ENCODE measurements around the gene PSMA5. TPM values are rescaled to one million over a fixed set of nuclear protein-coding genes. Genes with fewer than 3 reads are reported as not detected.
A peak's percentile ranks its signal among the peaks of the same experiment; 100 is the strongest.

PSMA5 gene
- total RNA-seq, 1 donor from 2014 or later, result 2.6 TPM

GRCh38 chr1:109400035-109400655 is 26.1 kb downstream of the PSMA5 start:
- H3K27me3 ChIP-seq, result no peaks in the 10 kb centered on the region
- intact Hi-C loops (cut with DNase I), result no loop called here
- H3K4me3 ChIP-seq, result no peak overlapping the region
- H3K4me1 ChIP-seq, result peaks cover 0 to 3% of the 10 kb centered on the region in 2 donors
- peaks cover 5 to 20% of the 10 kb centered on the region in 2 donors for H3K36me3 ChIP-seq
- H3K27ac ChIP-seq, result no peak overlapping the region
- no peak for DNase-seq (ENCODE audit: low spot score in 2 of 2)
- no peak for TF ChIP-seq CTCF (IDR thresholded peaks at IDR 0.05)
- no peaks in the 10 kb centered on the region for H3K9me3 ChIP-seq

DNA sequence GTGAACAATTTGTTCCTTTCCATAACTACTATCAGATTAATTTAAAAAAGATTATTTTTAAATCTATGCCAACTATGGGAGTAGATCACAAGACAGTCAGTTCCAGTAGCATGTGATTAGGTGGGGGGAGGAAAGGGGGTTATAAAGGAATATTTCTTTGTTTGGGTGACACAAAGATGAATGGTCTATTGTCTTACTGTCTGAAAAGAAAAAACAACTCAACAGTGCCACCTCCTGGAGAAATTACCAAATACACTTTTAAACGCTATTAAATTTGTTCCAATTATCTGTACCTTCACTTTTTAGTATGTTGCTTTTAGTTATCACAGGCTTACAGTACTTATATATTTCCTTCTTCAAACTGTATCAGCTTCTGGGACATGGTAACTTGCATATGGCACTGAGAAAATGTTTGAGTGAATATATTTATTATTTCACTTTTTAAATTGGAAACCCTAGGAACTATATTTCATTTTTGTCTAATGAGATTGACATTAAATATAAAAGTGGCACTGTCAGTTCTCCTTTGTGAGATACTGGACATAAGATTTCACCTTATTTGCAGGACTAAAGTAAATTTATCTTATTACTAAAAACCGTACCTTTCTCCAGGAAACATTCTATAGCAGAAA is 26.8 kb downstream of the PSMA5 start:
- Histone ChIP-seq H3K4me1 (peaks cover 0 to 3% of the 10 kb centered on the region in 2 donors), H3K36me3 (peaks cover 5 to 14% of the 10 kb centered on the region in 2 donors), H3K27me3 (no peaks in the 10 kb centered on the region), H3K4me3 (no peak overlapping the region), H3K27ac (no peak overlapping the region), H3K9me3 (no peaks in the 10 kb centered on the region)
- DNase-seq (ENCODE audit: low spot score in 2 of 2), result no peak
- peak; percentile 66 to 70 (median 68) for TF ChIP-seq CTCF (IDR thresholded peaks at IDR 0.05)
- intact Hi-C loops (cut with DNase I), result loop anchor here (1.0 to 5.0 kb wide), 3 partner anchors 122 to 322 kb away; partner anchors contain the start of gene TAF13

DNA sequence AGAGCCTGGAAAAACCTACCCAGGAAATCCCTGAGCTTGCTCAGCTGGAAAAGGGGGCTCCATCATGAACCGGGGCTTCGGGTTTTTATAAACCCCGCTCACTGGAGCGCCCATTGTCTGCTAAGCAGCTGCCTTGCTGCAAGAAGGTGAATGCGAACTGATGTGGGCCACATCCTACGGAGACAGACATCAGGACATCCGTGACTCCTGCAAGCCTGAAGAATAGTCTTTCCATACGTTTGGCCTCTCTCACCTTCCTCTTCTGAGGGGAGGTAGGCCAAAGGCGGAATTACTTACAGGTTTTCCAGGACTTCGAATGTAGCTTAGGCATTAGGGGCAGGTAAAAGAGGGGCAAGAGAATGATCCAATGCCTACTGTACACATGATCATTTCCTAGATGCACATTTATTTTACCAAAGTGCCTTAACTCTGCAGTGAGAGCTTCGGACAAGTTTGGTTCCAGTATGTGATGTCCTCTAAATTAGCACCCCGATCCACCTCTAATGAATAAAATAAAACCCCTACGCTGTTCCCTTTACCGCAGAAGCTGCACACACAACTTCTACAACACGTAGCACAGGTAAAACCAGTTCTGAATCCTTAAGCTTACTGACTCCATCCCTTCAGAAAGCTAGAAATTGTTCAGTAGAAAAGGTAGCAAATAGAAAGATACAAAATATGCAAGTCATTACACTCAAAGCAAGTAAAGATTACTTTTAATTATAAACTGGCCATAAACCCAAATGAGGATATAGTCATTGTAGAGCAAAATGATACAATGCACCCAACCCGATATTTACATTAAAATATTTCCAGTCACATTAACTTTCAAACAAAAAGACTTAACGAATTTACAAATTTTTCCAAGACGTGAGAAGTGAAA is 27.7 kb downstream of the PSMA5 start:
- intact Hi-C loops (cut with DNase I), result loop anchor here (1.0 to 5.0 kb wide), 4 partner anchors 115 to 321 kb away; partner anchors contain the start of genes PSRC1 and TAF13

DNA sequence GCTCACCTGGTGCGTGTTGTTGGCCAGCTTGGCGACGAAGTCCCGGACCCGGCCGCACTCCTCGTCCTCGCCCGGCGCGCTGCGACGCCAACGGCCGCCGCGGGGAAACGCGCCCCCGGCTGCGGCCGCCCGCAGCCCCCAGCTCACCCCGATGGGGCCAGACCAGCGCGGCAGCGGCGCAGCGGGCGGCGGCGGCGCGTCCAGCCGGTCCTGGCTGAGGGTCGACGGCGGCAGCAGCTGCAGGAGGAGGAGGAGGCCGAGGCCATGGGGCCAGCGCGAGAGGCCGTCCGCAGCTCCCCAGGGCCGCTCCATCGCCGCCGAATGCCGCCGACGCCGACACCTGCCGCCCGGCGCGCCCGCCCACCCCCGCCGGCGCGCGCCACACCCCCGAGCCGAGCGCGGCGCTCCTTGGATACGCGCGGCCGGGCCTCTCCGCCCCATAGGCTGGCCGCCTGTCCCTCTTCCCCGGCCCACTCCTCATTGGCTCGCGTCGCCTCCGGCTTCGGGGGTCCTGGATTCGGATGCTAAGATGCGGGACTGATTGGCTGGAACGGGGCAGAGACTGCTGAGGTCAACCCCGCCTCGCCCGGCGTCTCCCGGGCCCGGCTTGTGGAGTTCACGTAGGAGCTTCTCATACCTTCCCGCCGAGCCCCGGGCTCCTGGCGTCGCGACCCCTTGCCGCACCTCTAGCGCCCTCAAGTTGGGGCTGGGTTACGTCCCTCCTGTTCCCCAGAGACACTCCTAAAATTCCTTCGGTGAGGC is 28.5 kb downstream of the PSMA5 start, which contains the start of gene SORT1:
SORT1 (minus strand) TSS at position 338 of the 762 bp plus-strand sequence; CDS start at position 312, 26 bp downstream.
- peaks cover 0 to 11% of the 10 kb centered on the region in 2 donors for H3K4me1 ChIP-seq
- H3K27me3 ChIP-seq, result no peaks in the 10 kb centered on the region
- peak within 1 kb of the TSS; percentile 90 to 91 for H3K27ac ChIP-seq

More for the DNA sequence above, 27.7 kb downstream of the PSMA5 start:
- H3K27me3 ChIP-seq, result no peaks in the 10 kb centered on the region
- no peaks in the 10 kb centered on the region for H3K9me3 ChIP-seq
- peak overlapping the region; percentile 77 to 83 for H3K4me3 ChIP-seq
- DNase-seq (ENCODE audit: low spot score in 2 of 2), result no peak
- TF ChIP-seq CTCF (IDR thresholded peaks at IDR 0.05), result peak in 1 of 3 experiments; percentile 2
- H3K36me3 ChIP-seq, result peaks cover 5 to 10% of the 10 kb centered on the region in 2 donors
- peaks cover 0 to 7% of the 10 kb centered on the region in 2 donors for H3K4me1 ChIP-seq
- H3K27ac ChIP-seq, result peak overlapping the region; percentile 71 to 86

More for the DNA sequence above, 28.5 kb downstream of the PSMA5 start, which contains the start of gene SORT1:
- H3K9me3 ChIP-seq, result no peaks in the 10 kb centered on the region
- TF ChIP-seq CTCF (IDR thresholded peaks at IDR 0.05), result peak in 2 of 3 experiments; percentile 3 to 44
- H3K36me3 ChIP-seq, result peaks cover 5 to 10% of the 10 kb centered on the region in 2 donors
- peak within 1 kb of the TSS; percentile 77 to 83 for H3K4me3 ChIP-seq
- DNase-seq (ENCODE audit: low spot score in 2 of 2), result peak; percentile 66 to 93
- intact Hi-C loops (cut with DNase I), result loop anchor here (1.0 to 5.0 kb wide), 2 partner anchors 114 to 320 kb away; partner anchors contain the start of genes PSRC1 and TAF13
